Ovary (tissue), 3 donors: ENCODE results near the gene LHCGR.

Experiments
- EP300 ChIP-seq: sonication (generic); formaldehyde crosslinking; IDR thresholded peaks from one replicate; pipeline ENCODE4 v1.6.1; 2017; ENCODE audit warnings: antibody characterized with exemption
- POLR2A ChIP-seq: fragments of 450-650 bp; IDR thresholded peaks from one replicate; pipeline ENCODE4 v1.6.1; 2017; ENCODE audit warnings: antibody characterized with exemption, mild to moderate bottlenecking, moderate library complexity
- TF ChIP-seq, protein P1 (sequence below), 3 donors: fragments of 450-650 bp in 2 of 3; fragments of 200-600 bp in 1 of 3; IDR thresholded peaks; one replicate each; pipeline versions ENCODE4 v1.5.1 to v1.8.0; 2016 to 2022; ENCODE audit warnings: antibody characterized with exemption in 3 of 3, mild to moderate bottlenecking in 1 of 3
- donor health status: DM: no; HTN: no; CAD: no.

DNA sequence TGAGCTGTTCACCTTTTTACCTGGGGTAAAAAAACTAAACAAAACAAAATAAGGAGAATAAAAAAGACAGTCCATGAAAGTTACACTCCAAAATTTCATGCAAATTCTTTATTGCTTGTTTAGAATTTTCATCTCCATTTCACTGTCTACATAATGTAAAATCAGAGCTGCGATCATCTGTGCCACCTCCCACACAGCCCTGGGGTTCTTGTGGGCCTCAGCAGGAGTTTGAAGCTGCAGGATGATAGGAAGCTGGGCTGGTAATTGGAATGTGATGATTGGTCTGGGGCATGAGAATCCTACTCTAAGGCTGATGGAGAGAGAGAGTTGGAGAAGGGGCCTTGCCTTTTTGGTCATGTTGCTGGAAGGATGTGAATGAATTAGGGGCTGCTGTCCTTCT, 4.2 kb upstream of the LHCGR start:
- TF ChIP-seq, protein P1, sequence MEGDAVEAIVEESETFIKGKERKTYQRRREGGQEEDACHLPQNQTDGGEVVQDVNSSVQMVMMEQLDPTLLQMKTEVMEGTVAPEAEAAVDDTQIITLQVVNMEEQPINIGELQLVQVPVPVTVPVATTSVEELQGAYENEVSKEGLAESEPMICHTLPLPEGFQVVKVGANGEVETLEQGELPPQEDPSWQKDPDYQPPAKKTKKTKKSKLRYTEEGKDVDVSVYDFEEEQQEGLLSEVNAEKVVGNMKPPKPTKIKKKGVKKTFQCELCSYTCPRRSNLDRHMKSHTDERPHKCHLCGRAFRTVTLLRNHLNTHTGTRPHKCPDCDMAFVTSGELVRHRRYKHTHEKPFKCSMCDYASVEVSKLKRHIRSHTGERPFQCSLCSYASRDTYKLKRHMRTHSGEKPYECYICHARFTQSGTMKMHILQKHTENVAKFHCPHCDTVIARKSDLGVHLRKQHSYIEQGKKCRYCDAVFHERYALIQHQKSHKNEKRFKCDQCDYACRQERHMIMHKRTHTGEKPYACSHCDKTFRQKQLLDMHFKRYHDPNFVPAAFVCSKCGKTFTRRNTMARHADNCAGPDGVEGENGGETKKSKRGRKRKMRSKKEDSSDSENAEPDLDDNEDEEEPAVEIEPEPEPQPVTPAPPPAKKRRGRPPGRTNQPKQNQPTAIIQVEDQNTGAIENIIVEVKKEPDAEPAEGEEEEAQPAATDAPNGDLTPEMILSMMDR (IDR thresholded peaks at IDR 0.05): no peak
- TF ChIP-seq EP300 (no peak), POLR2A (no peak)
